ENCODE data around the gene NXNL1. TPM values are rescaled to one million over a fixed set of nuclear protein-coding genes. Genes with fewer than 3 reads are reported as not detected.
A peak's percentile ranks its signal among the peaks of the same experiment; 100 is the strongest.

Gene NXNL1
- total RNA-seq, 6 donors from 2014 or later = not detected

- peak in 1 of 2 donors; percentile 69 for DNase-seq
- 91 to 98% methylated on average over 18 to 19 of the region's 20 CpGs for WGBS, 2 donors
- no peak for ATAC-seq (ENCODE audit: low FRiP score in 2 of 2)
Measured at GRCh38 chr19:17423429-17424208, 37.1 kb downstream of the NXNL1 start.

DNA sequence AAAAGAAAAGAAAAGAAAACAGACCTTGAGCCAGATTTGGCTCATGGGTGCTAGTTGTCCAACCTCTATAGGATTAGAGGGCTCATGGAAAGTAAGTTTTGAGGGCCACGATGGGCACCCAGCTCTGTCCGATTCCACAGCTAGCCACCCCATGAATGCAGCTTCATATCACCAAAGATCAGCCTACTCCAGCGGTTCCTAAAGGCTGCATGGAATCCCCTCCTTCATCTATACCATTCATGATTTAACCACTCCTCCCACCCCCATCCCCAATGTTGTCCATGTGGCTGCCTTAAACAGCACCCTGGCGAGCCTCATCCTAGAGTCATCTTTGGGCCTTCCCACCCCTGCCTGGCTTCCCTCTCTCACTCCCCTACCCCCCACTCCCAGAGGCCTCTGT, 38.8 kb downstream of the NXNL1 start:
- TF ChIP-seq CTCF (IDR thresholded peaks at IDR 0.05) (no peak), POLR2AphosphoS5 (IDR thresholded peaks at IDR 0.05) (no peak), POLR2A (IDR thresholded peaks at IDR 0.05) (no peak), EP300 (IDR thresholded peaks at IDR 0.05) (no peak)
- Histone ChIP-seq H3K27ac (no peak overlapping the region), H3K36me3 (peaks cover 0 to 13% (median 8%) of the 10 kb centered on the region in 4 donors), H3K4me3 (no peak overlapping the region), H3K9me3 (no peaks in the 10 kb centered on the region), H3K27me3 (no peaks in the 10 kb centered on the region), H3K4me1 (peaks cover 5 to 25% (median 11%) of the 10 kb centered on the region in 4 donors)
- ATAC-seq (ENCODE audit: low FRiP score in 2 of 2) (no peak), DNase-seq (no peak)
- 95 to 100% methylated on average over 4 of the region's 4 CpGs for WGBS, 2 donors

More at GRCh38 chr19:17423429-17424208, 37.1 kb downstream of the NXNL1 start:
- no peak for TF ChIP-seq POLR2A (IDR thresholded peaks at IDR 0.05)
- TF ChIP-seq CTCF (IDR thresholded peaks at IDR 0.05) = no peak
- no peak for TF ChIP-seq POLR2AphosphoS5 (IDR thresholded peaks at IDR 0.05)
- no peak for TF ChIP-seq EP300 (IDR thresholded peaks at IDR 0.05)
- no peak overlapping the region for H3K27ac ChIP-seq
- no peak overlapping the region for H3K4me3 ChIP-seq
- H3K36me3 ChIP-seq = peaks cover 0 to 13% (median 8%) of the 10 kb centered on the region in 4 donors
- H3K4me1 ChIP-seq = peaks cover 5 to 25% (median 11%) of the 10 kb centered on the region in 4 donors
- no peaks in the 10 kb centered on the region for H3K27me3 ChIP-seq
- no peaks in the 10 kb centered on the region for H3K9me3 ChIP-seq

DNA sequence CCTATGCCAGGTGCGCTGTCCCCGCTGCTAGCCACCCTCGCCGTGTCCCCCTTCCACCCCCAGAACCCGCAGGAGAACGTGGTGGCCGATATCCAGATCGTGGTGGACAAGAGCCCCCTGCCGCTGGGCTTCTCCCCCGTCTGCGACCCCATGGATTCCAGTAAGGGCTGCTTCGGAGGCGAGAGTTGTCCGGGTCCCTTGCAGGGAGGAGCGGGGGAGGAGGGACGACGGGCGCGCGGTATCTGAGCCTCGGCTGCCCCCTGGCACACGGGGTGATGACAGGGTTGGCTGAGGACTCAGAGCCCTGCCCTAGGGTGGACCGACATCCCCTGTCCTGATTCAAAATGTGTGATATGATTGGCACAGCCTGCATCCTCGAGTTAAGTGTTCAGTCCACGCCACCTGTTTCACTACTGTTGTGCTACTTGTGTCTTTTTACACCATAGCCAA, 40.2 kb downstream of the NXNL1 start:
- ATAC-seq (ENCODE audit: low FRiP score in 2 of 2) (peak; percentile 37 to 54), DNase-seq (peak; percentile 44 to 82)
- peak overlapping the region; percentile 83 to 93 (median 90) for H3K4me3 ChIP-seq
- no peaks in the 10 kb centered on the region for H3K27me3 ChIP-seq
- H3K27ac ChIP-seq = peak overlapping the region; percentile 68 to 93 (median 78)
- no peaks in the 10 kb centered on the region for H3K9me3 ChIP-seq
- TF ChIP-seq EP300 (IDR thresholded peaks at IDR 0.05) = no peak
- TF ChIP-seq CTCF (IDR thresholded peaks at IDR 0.05) = peak in 3 of 6 experiments; percentile 10 to 47 (median 30)
- peak in 1 of 2 donors; percentile 29 for TF ChIP-seq POLR2AphosphoS5 (IDR thresholded peaks at IDR 0.05)
- TF ChIP-seq POLR2A (IDR thresholded peaks at IDR 0.05) = no peak
- peaks cover 0 to 13% (median 8%) of the 10 kb centered on the region in 4 donors for H3K36me3 ChIP-seq
- peaks cover 5 to 25% (median 11%) of the 10 kb centered on the region in 4 donors for H3K4me1 ChIP-seq
- WGBS, 2 donors = 8 to 45% methylated on average over 2 to 12 of the region's 25 CpGs

GRCh38 chr19:17419621-17420474, 40.9 kb downstream of the NXNL1 start, which contains the start of gene MVB12A:
Gene MVB12A, plus strand, starts transcription at chr19:17420047. Its CDS starts 89 bp downstream, at chr19:17420136.
- peak within 1 kb of the TSS; percentile 83 to 93 (median 90) for H3K4me3 ChIP-seq
- H3K36me3 ChIP-seq = peaks cover 0 to 13% (median 8%) of the 10 kb centered on the region in 4 donors
- H3K4me1 ChIP-seq = peaks cover 5 to 22% (median 11%) of the 10 kb centered on the region in 4 donors
- TF ChIP-seq EP300 (IDR thresholded peaks at IDR 0.05) (peak in 2 of 4 donors; percentile 46 to 61), POLR2A (IDR thresholded peaks at IDR 0.05) (peak in 2 of 4 donors; percentile 31 to 55), POLR2AphosphoS5 (IDR thresholded peaks at IDR 0.05) (peak; percentile 86 to 92), CTCF (IDR thresholded peaks at IDR 0.05) (no peak)
- DNase-seq = peak; percentile 97 to 99
- peak within 1 kb of the TSS; percentile 68 to 93 (median 78) for H3K27ac ChIP-seq
- H3K9me3 ChIP-seq = no peaks in the 10 kb centered on the region
- H3K27me3 ChIP-seq = no peaks in the 10 kb centered on the region
- peak; percentile 98 to 100 for ATAC-seq (ENCODE audit: low FRiP score in 2 of 2)
- WGBS, 2 donors = 1% methylated on average over 24 to 46 of the region's 85 CpGs
